CD4-positive, alpha-beta T cell (primary cell): ENCODE data around the gene ZNF410. TPM values are rescaled to one million over a fixed set of nuclear protein-coding genes. Genes with fewer than 3 reads are reported as not detected.

Source experiments
- ATAC-seq: fragments of 200-7000 bp; cut with Tn5 transposase; one replicate; pipeline ENCODE4 v1.10.0; 2022; ENCODE audit warnings: mild to moderate bottlenecking; ENCODE audit not compliant: poor library complexity
- CTCF ChIA-PET: fragments of 350-600 bp; sonication (Branson Sonifier 250); formaldehyde crosslinking; loops from one replicate; lab custom pipeline; 2021; ENCODE audit warnings: antibody characterized with exemption, inconsistent platforms; lab: Charles Lee
- POLR2A ChIA-PET: fragments of 350-600 bp; sonication (Branson Sonifier 250); formaldehyde crosslinking; loops from one replicate; lab custom pipeline; 2021; ENCODE audit warnings: antibody characterized with exemption, inconsistent platforms; lab: Charles Lee
- DNase-seq, 14 experiments: peaks; one replicate each; pipeline ENCODE4 v3.0.0-alpha.2; 2013 to 2020; ENCODE audit warnings: mixed read lengths in 2 of 14
- H3K27ac ChIP-seq, 2 donors: one replicate each; pipeline versions ENCODE4 v1.5.1 to v1.7.0; 2013; ENCODE audit warnings: low read length in 2 of 2, low read depth in 1 of 2, mild to moderate bottlenecking in 1 of 2
- H3K27me3 ChIP-seq, 2 experiments: 1 replicate in 1 of 2; 2 replicates in 1 of 2; pipeline versions ENCODE4 v1.6.1 to v1.7.0; 2013; ENCODE audit warnings: low read length in 2 of 2, control low read depth in 1 of 2, mild to moderate bottlenecking in 1 of 2, moderate library complexity in 1 of 2; ENCODE audit not compliant: insufficient read depth in 2 of 2, control insufficient read depth in 1 of 2
- H3K36me3 ChIP-seq: one replicate; pipeline ENCODE4 v1.6.1; 2013; ENCODE audit warnings: low read length, control low read depth; ENCODE audit not compliant: insufficient read depth
- H3K4me1 ChIP-seq: one replicate; pipeline ENCODE4 v1.6.1; 2013; ENCODE audit warnings: low read length, control low read depth; ENCODE audit not compliant: insufficient read depth
- H3K4me3 ChIP-seq: one replicate; pipeline ENCODE4 v1.5.1; 2013; ENCODE audit warnings: mild to moderate bottlenecking, low read length, moderate library complexity
- H3K9me3 ChIP-seq, 2 experiments: 1 replicate in 1 of 2; 2 replicates in 1 of 2; pipeline versions ENCODE4 v1.6.1 to v1.7.0; 2013; ENCODE audit warnings: low read length in 2 of 2, mild to moderate bottlenecking in 2 of 2, control low read depth in 1 of 2, moderate library complexity in 1 of 2; ENCODE audit not compliant: control insufficient read depth in 1 of 2, insufficient read depth in 1 of 2
- H3K27ac Mint-ChIP-seq: one replicate; pipeline ENCODE4 v1.8.0; 2020; ENCODE audit warnings: mixed read lengths
- H3K27me3 Mint-ChIP-seq: one replicate; pipeline ENCODE4 v1.8.0; 2021; ENCODE audit warnings: mixed read lengths
- H3K36me3 Mint-ChIP-seq: one replicate; pipeline ENCODE4 v1.8.0; 2021; ENCODE audit warnings: low read depth, mixed read lengths
- H3K4me1 Mint-ChIP-seq: one replicate; pipeline ENCODE4 v1.8.0; 2021; ENCODE audit warnings: low read depth, mixed read lengths
- H3K4me3 Mint-ChIP-seq: one replicate; pipeline ENCODE4 v1.8.0; 2020; ENCODE audit warnings: mild to moderate bottlenecking, mixed read lengths
- H3K9me3 Mint-ChIP-seq: one replicate; pipeline ENCODE4 v1.8.0; 2020; ENCODE audit warnings: mixed read lengths
- intact Hi-C, 2 experiments: fragments of 100-400 bp; cut with DNase I in 1 of 2; cut with micrococcal nuclease in 1 of 2; formaldehyde crosslinking; loops; one replicate each; pipeline versions ENCODE4 v1.15.1 to v1.9.0; 2023 to 2025; cut with DNase I, micrococcal nuclease
- total RNA-seq, 174 experiments: library from RNA in 2 of 174; stranded (reverse) in 2 of 174; gene quantifications; one replicate each; pipeline ENCODE4 v1.2.3 and lab custom pipeline; 2021 to 2026
- TF ChIP-seq, protein P1 (sequence below): fragments of 200-600 bp; IDR thresholded peaks from one replicate; pipeline ENCODE4 v1.8.0; 2022; ENCODE audit warnings: antibody characterized with exemption, mild to moderate bottlenecking

The ZNF410 gene
- total RNA-seq, 2 experiments from 2014 or later: 74.3 to 81.1 TPM

DNA sequence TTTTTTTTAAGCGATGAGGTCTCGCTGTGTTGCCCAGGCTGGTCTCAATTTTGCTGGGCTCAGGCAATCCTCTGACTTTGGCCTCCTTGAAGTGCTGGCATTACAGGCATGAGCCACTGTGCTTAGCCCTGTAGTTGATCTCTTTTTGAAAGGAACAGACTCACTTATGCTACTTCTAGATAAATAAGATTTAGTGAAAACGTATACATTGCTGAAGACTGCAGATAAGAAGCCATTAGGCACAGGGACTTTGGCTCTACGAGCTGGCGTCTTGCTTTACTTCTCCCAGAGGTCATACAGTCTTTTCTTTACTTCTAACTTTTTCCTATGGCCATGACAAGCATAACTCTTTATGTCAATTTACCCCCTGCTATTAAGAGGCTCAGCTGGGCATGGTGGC, 25.6 kb upstream of the ZNF410 start:
- ChIA-PET POLR2A (no interaction called here), CTCF (no interaction called here)
- Mint-ChIP-seq H3K27me3 (no peaks in the 10 kb centered on the region), H3K4me1 (no peaks in the 10 kb centered on the region), H3K27ac (no peak overlapping the region), H3K9me3 (no peaks in the 10 kb centered on the region), H3K36me3 (peaks cover 23% of the 10 kb centered on the region), H3K4me3 (no peak overlapping the region)
- ATAC-seq: no peak
- H3K36me3 ChIP-seq: no peaks in the 10 kb centered on the region
- TF ChIP-seq, protein P1, sequence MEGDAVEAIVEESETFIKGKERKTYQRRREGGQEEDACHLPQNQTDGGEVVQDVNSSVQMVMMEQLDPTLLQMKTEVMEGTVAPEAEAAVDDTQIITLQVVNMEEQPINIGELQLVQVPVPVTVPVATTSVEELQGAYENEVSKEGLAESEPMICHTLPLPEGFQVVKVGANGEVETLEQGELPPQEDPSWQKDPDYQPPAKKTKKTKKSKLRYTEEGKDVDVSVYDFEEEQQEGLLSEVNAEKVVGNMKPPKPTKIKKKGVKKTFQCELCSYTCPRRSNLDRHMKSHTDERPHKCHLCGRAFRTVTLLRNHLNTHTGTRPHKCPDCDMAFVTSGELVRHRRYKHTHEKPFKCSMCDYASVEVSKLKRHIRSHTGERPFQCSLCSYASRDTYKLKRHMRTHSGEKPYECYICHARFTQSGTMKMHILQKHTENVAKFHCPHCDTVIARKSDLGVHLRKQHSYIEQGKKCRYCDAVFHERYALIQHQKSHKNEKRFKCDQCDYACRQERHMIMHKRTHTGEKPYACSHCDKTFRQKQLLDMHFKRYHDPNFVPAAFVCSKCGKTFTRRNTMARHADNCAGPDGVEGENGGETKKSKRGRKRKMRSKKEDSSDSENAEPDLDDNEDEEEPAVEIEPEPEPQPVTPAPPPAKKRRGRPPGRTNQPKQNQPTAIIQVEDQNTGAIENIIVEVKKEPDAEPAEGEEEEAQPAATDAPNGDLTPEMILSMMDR: no peak
- no peak overlapping the region for H3K4me3 ChIP-seq
- intact Hi-C loops: no loop called here
- no peak overlapping the region for H3K27ac ChIP-seq
- H3K27me3 ChIP-seq: no peaks in the 10 kb centered on the region
- DNase-seq: no peak
- no peaks in the 10 kb centered on the region for H3K9me3 ChIP-seq
- H3K4me1 ChIP-seq: no peaks in the 10 kb centered on the region

DNA sequence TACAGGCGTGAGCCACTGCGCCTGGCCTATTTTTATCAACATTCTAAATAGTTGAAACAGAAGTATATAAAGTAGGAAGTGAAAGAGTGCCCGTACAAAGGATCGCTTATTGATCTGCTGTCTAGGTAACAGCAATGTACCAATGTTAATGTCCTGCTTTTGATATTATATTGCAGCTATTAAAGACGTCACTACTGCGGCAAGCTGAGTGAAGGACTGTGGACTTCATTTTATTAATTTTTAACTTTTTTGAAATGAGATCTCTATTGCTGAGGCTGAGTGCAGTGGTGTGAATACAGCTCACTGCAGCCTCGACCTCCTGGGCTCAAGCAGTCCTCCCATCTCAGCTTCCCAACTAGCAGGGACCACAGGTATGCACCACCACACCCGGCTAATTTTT, 24.2 kb upstream of the ZNF410 start:
- TF ChIP-seq, protein P1: no peak
- intact Hi-C loops: no loop called here
- Histone ChIP-seq H3K9me3 (no peaks in the 10 kb centered on the region), H3K27ac (no peak overlapping the region), H3K36me3 (no peaks in the 10 kb centered on the region), H3K4me1 (no peaks in the 10 kb centered on the region), H3K4me3 (no peak overlapping the region), H3K27me3 (no peaks in the 10 kb centered on the region)
- no peak for ATAC-seq
- H3K9me3 Mint-ChIP-seq: no peaks in the 10 kb centered on the region
- DNase-seq: no peak
- H3K27ac Mint-ChIP-seq: no peak overlapping the region
- no peaks in the 10 kb centered on the region for H3K4me1 Mint-ChIP-seq
- ChIA-PET POLR2A (no interaction called here), CTCF (no interaction called here)
- peaks cover 27% of the 10 kb centered on the region for H3K36me3 Mint-ChIP-seq
- no peaks in the 10 kb centered on the region for H3K27me3 Mint-ChIP-seq
- H3K4me3 Mint-ChIP-seq: no peak overlapping the region

- POLR2A ChIA-PET: no interaction called here
- intact Hi-C loops: no loop called here
- Mint-ChIP-seq H3K27ac (no peak overlapping the region), H3K4me1 (no peaks in the 10 kb centered on the region), H3K36me3 (peaks cover 29% of the 10 kb centered on the region), H3K4me3 (no peak overlapping the region), H3K27me3 (no peaks in the 10 kb centered on the region), H3K9me3 (no peaks in the 10 kb centered on the region)
- Histone ChIP-seq H3K27me3 (no peaks in the 10 kb centered on the region), H3K9me3 (no peaks in the 10 kb centered on the region), H3K27ac (no peak overlapping the region), H3K36me3 (no peaks in the 10 kb centered on the region), H3K4me1 (no peaks in the 10 kb centered on the region), H3K4me3 (no peak overlapping the region)
- ATAC-seq (no peak), DNase-seq (no peak)
- CTCF ChIA-PET: interaction anchor here (0.7 kb wide), 1 partner anchor 146 kb away, joined by 3 read pairs; no protein-coding TSS in a partner anchor
- TF ChIP-seq, protein P1: no peak
Measured at GRCh38 chr14:73863209-73863608, 23.4 kb upstream of the ZNF410 start.
